Dermis microvascular lymphatic vessel endothelial cell (primary cell): ENCODE results near the gene PSMA2. TPM values are rescaled to one million over a fixed set of nuclear protein-coding genes. Genes with fewer than 3 reads are reported as not detected.

Experiments
- DNase-seq, 2 donors: peaks; one replicate each; pipeline versions ENCODE4 v3.0.0 to v3.0.0-alpha.2; 2010; ENCODE audit warnings: low read depth in 2 of 2
- total RNA-seq: library from RNA; depleted of rRNA; stranded (reverse); fragments of >200 nt; gene quantifications from 2 replicates; pipeline ENCODE4 v1.2.1, GENCODE V29; 2014

The PSMA2 gene
- total RNA-seq = 57.1 and 72.0 TPM in 2 replicates

DNA sequence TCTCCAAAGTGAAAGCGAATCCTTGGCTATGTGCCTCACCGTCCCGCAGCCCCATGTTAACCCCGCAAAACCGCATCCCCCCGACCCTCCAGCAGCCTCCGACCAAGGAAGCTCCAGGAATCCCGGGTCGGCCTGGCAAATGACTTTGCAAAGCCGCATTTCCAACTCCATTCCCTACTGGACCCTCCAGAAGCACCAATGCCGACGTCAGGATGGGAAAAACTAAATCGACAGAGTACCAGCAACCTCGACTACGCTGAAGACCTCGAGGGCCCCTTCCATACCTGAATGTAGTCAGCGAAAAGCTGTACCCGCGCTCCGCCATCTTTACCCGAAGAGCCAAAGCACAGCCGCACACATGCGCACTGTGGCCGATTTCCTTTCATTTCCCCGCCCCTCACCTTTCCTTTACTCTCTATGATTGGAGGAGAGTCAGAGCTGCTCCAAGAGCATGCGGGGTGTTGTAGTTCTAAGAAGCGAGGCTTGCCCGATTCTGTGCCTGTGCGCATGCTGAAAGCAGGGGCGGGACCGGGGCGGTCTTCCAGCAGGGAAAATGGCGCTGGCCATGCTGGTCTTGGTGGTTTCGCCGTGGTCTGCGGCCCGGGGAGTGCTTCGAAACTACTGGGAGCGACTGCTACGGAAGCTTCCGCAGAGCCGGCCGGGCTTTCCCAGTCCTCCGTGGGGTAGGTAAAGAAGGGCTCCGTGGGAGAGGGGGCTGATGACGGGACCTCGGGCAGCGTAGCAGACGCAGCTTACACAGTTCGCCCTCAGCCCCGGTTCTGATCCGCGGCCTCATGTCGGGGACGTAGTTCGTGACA lies at the start of gene PSMA2, which contains the start of gene MRPL32:
TSS of gene PSMA2 (minus strand) at position 341 of the 818 bp plus-strand sequence. CDS start at position 325, 16 bp downstream.
TSS of gene MRPL32 (plus strand) at position 543 of the 818 bp plus-strand sequence. CDS start at position 554, 11 bp downstream.
- DNase-seq = peak; percentile 95 to 98

DNA sequence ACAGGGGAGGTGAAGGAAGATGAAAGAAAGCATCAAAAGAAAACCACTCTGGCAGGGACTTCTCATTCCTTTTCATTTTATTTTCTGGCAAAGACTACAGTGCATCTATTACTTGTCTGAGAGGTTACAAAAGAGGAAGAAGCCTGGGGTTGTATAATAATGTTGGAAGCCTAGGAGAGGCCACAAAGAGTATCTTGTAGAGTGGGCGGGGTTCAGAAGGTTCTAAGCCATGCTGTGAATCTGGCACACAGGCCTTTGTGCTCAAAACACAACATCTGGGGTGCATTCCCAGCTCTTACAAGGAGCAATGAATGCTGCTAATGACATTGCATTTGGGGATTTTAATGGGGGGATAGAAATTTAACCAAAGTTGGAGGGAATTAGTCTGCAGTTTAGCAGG lies 49.6 kb upstream of the PSMA2 start:
- DNase-seq = no peak

DNA sequence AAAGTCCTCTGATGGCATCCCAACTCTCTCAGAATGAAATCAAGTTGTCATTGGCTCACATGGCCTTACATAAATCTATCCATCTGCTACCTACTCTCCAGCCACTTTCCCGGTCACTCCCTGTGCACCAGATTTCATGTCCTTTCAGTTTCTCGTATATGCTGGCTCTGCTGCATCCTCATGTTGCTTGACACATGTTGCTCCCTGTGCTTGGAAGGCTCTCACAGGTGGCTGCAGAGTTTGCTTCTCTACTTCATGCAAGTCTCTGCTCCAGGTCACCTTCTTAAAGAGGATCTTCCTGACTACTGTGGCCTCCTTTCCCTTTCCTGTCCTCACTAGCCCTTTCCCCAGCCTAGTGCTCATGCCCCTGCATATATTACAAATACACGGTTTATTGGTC lies 48.5 kb upstream of the PSMA2 start:
- no peak for DNase-seq

- no peak for DNase-seq
Measured at GRCh38 chr7:42980084-42980483, 48.1 kb upstream of the PSMA2 start.

- DNase-seq = no peak
Measured at GRCh38 chr7:42978496-42978895, 46.5 kb upstream of the PSMA2 start.

DNA sequence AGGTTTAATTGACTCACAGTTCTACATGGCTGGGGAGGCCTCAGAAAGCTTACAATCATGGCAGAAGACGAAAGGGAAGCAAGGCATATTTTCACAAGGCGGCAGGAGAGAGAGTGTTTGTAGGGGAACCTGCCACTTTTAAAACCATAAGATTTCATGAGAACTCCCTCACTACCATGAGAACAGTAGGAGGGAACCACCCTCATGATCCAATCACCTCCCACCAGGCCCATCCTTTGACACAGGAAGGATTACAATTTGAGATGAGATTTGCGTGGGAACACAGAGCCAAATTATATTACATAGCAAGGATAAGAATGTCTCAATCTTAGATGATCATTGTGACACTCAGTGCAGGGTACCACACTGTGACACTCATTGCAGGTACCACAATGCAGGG lies 44.4 kb upstream of the PSMA2 start:
- DNase-seq = no peak

- peak; percentile 20 to 91 for DNase-seq
Measured at GRCh38 chr7:42972699-42973500, 40.9 kb upstream of the PSMA2 start.

DNA sequence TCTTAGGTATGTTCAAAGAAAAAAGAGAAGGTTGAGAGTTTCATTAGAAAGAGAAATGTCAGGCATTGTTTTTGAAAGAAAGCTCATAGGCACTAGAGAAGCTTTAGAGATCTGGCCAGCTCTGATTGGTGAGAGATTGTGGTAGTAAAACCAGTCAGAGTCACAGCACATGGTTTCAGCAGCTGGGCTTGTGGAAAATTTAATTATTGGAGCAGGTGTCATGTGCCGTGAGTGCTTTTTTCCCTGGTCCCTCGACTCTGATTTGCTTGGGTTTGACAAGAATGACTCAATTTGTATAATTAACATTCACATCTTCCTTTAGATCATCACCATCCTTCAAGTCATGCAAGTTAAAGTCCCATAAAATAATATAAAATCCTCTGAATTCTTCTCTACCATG lies 35.4 kb upstream of the PSMA2 start:
- DNase-seq = no peak

DNA sequence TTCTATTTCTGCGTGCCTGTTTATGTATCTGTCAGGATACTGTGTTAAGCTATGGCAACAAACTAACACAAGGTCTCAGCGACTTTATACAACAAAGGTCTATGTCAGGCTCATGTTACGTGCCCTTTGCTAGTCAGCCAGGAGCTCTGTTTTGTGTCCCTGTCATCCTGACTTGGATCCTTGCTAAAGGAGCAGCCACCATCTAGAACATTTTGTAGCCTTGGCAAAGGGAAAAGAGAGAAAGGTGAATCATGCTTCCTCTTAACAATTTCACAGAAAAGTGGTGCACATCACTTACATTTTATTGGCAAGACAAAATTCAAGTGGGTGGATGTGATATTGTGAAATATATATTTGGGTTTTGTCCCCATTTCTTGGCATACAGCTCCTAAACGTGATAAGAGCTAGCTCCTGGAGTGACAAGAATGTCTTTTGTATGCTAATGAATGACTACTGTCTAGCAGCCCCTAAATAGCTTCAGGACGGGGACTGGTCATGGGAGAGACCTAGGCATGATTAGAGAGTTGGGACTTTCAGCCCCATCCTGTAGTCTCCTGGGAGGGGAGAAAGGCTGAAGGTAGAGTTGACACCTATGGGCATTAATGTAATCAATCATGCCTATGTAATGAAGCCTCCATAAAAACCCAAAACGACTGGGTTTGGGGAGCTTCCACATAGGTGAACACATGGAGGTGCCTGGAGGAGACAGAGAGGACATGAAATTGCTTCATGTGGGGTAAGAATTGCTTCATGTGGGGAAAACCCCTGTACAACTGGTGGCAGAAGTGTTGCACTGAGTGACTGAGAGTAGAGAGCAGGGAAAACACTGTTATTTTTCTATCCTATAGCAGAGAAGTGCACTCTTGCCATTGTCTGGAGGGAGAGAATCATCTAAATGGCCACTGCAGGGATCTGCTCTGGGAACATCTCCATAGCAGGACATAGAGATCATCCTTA lies 33.2 kb upstream of the PSMA2 start:
- no peak for DNase-seq

DNA sequence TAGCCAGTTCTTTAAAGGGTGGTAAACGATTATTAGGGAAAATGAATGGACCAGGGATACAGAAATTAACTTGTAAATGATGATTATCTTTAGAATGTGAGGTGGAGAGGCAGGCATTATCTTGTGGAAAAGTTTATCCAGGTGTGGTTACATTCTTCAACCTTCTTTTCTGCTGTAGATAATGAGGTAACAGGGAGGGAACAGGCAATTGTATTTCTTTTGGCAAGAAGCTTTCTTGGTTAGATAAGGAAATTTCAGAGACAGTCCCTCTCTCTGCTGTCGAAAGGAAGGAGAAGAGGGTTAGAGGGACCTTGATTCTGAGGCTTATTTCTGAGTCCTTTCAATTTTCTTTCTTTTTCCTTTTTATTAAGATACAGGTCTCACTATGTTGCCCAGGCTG lies 32.3 kb upstream of the PSMA2 start:
- no peak for DNase-seq

- DNase-seq = no peak
Measured at GRCh38 chr7:42961170-42961569, 29.2 kb upstream of the PSMA2 start.

GRCh38 chr7:42960762-42961161 lies 28.8 kb upstream of the PSMA2 start:
- DNase-seq = no peak

- no peak for DNase-seq
Measured at GRCh38 chr7:42959549-42959948, 27.6 kb upstream of the PSMA2 start.

DNA sequence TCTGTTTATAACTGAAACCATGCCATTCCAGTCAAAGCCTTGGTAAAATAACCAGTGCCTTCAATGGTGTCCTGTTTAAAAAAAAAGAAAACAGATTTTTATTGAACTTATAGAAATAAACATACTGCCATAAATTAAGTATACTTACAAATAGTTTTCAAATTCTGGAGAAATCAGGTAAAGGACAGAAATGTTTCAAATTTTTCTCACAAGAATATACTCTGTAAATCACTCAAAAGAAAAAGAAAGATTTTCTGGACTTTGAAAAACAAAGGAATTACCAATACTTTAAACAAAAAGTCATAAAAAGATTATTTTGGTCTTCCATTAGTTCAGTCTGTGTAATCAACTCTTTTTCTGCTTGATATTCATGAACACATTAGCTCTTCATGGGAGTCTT lies 24.1 kb upstream of the PSMA2 start:
- no peak for DNase-seq

DNA sequence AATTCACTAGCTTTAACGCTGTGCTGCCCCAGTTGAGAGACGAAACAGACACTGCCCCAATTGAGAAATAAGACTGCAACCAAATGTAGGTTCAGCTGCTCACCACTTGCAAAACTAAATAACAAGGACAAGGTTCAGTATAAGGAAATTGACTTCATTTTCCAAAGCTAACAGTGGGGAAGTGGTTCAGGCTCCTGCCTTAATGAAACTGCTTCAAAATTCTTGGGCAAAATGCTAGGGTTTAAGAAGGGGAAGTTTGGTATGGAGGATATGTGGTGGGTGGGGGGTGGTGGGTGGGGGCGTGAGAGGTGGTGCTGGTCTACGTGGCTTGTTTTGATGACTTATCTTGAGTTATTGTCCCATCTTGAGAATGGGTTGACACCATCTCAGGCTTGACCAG lies 22.0 kb upstream of the PSMA2 start:
- DNase-seq = no peak

DNA sequence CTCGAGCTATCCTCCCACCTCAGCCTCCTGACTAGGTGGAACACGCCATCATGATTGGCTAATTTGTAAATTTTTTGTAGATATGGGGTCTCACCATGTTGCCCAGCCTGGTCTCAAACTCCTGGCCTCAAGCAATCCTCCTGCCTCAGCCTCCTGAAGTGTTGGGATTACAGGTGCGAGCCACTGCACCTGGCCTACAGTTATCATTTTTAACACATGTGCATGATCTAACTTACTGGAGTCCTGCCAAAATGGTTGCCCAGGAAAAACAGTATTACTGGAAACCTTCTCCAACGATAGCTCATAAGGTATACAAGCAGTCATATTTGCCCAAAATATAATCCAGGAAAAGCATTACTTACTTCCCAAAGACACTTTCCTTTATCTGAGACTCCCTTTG lies 20.4 kb upstream of the PSMA2 start:
- DNase-seq = no peak

GRCh38 chr7:42950417-42950816 lies 18.4 kb upstream of the PSMA2 start:
- DNase-seq = no peak

- DNase-seq = no peak
Measured at GRCh38 chr7:42947521-42947920, 15.5 kb upstream of the PSMA2 start.

GRCh38 chr7:42946627-42946950 lies 14.6 kb upstream of the PSMA2 start:
- no peak for DNase-seq

- no peak for DNase-seq
Measured at GRCh38 chr7:42945821-42946626, 14.1 kb upstream of the PSMA2 start.
